GM21423 (cell line): ENCODE measurements around the gene OR52E6.

ENCODE experiments used
- ATAC-seq: cut with Tn5 transposase; IDR thresholded peaks from one replicate; pipeline ENCODE4 v1.9.1; 2021; ENCODE audit warnings: mild to moderate bottlenecking, moderate library complexity; ENCODE audit not compliant: unreplicated experiment

OR52E6 gene

GRCh38 chr11:5803982-5804381 lies 37.7 kb downstream of the OR52E6 start:
- no peak for ATAC-seq

GRCh38 chr11:5796541-5796940 lies 45.2 kb downstream of the OR52E6 start:
- ATAC-seq: no peak

GRCh38 chr11:5791165-5791564 lies 50.5 kb downstream of the OR52E6 start, which contains the start of gene OR52N1:
OR52N1 (minus strand) TSS chr11:5791265; CDS start chr11:5788816, 2,449 bp downstream.
- ATAC-seq: no peak
